ENCODE results near the gene MAMDC2.

- TF ChIP-seq, protein P1, sequence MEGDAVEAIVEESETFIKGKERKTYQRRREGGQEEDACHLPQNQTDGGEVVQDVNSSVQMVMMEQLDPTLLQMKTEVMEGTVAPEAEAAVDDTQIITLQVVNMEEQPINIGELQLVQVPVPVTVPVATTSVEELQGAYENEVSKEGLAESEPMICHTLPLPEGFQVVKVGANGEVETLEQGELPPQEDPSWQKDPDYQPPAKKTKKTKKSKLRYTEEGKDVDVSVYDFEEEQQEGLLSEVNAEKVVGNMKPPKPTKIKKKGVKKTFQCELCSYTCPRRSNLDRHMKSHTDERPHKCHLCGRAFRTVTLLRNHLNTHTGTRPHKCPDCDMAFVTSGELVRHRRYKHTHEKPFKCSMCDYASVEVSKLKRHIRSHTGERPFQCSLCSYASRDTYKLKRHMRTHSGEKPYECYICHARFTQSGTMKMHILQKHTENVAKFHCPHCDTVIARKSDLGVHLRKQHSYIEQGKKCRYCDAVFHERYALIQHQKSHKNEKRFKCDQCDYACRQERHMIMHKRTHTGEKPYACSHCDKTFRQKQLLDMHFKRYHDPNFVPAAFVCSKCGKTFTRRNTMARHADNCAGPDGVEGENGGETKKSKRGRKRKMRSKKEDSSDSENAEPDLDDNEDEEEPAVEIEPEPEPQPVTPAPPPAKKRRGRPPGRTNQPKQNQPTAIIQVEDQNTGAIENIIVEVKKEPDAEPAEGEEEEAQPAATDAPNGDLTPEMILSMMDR (conservative IDR thresholded peaks at IDR 0.05 in 1 of 2, IDR thresholded peaks at IDR 0.05 in 1 of 2; ENCODE audit: low read depth in 1 of 2, low read length in 2 of 2): no peak
- no peak for TF ChIP-seq EZH2 (IDR thresholded peaks at IDR 0.05; ENCODE audit: low read length, missing control alignments)
These were observed 3.2 kb upstream of the MAMDC2 start for GRCh38 chr9:70040376-70040903.
